B cell (primary cell): ENCODE measurements around the gene ARNT2. TPM values are rescaled to one million over a fixed set of nuclear protein-coding genes. Genes with fewer than 3 reads are reported as not detected.

Experiments used
- ATAC-seq: fragments of 200-7000 bp; cut with Tn5 transposase; one replicate; pipeline ENCODE4 v1.10.0; 2021; ENCODE audit warnings: low read depth, mild to moderate bottlenecking, moderate number of reproducible peaks, moderate library complexity
- CTCF ChIA-PET: fragments of 350-600 bp; sonication (Branson Sonifier 250); formaldehyde crosslinking; loops from one replicate; lab custom pipeline; 2021; ENCODE audit warnings: antibody characterized with exemption, inconsistent platforms; lab: Charles Lee
- POLR2A ChIA-PET: fragments of 350-600 bp; sonication (Branson Sonifier 250); formaldehyde crosslinking; loops from one replicate; lab custom pipeline; 2021; ENCODE audit warnings: antibody characterized with exemption; lab: Charles Lee
- DNase-seq: peaks from one replicate; pipeline ENCODE4 v3.0.0; 2013
- H2AFZ ChIP-seq: 2 replicates; pipeline ENCODE4 v1.6.1; 2012; ENCODE audit warnings: mild to moderate bottlenecking, low read depth, low read length; ENCODE audit not compliant: insufficient read depth, poor library complexity, severe bottlenecking
- H3K27ac ChIP-seq, 2 donors: 1 replicate in 1 of 2; 2 replicates in 1 of 2; pipeline ENCODE4 v1.5.1; 2012 to 2013; ENCODE audit warnings: low read length in 2 of 2, mild to moderate bottlenecking in 2 of 2, moderate library complexity in 1 of 2
- H3K27me3 ChIP-seq, 4 experiments: fragments of 200-600 bp in 1 of 4; sonication (generic) in 1 of 4; replicated peaks in 1 of 4; 1 replicate in 2 of 4; 2 replicates in 2 of 4; pipeline versions ENCODE4 v1.6.1 to v1.7.0; 2013 to 2016; ENCODE audit warnings: low read length in 3 of 4, mild to moderate bottlenecking in 2 of 4, mixed read lengths in 1 of 4, moderate library complexity in 1 of 4; ENCODE audit not compliant: insufficient read depth in 4 of 4, control insufficient read depth in 3 of 4; ENCODE audit errors: control extremely low read depth in 1 of 4
- H3K36me3 ChIP-seq, 2 experiments: replicated peaks in 1 of 2; 1 replicate in 1 of 2; 2 replicates in 1 of 2; pipeline versions ENCODE4 v1.6.1 to v1.7.1; 2013; ENCODE audit warnings: low read length in 1 of 2; ENCODE audit not compliant: insufficient read depth in 2 of 2, control insufficient read depth in 1 of 2; ENCODE audit errors: control extremely low read depth in 1 of 2, extremely low read depth in 1 of 2
- H3K4me1 ChIP-seq, 2 donors: fragments of 200-600 bp in 1 of 2; sonication (generic) in 1 of 2; 1 replicate in 1 of 2; 2 replicates in 1 of 2; pipeline versions ENCODE4 v1.5.1 to v1.6.1; 2013 to 2017; ENCODE audit warnings: low read length in 2 of 2; ENCODE audit not compliant: control insufficient read depth in 2 of 2, insufficient read depth in 2 of 2
- H3K4me2 ChIP-seq: replicated peaks from 2 replicates; pipeline ENCODE3; 2012; ENCODE audit warnings: mild to moderate bottlenecking, low read depth, low read length; ENCODE audit not compliant: poor library complexity, severe bottlenecking
- H3K4me3 ChIP-seq, 5 experiments: fragments of 200-600 bp in 1 of 5; sonication (generic) in 1 of 5; 1 replicate in 3 of 5; 2 replicates in 2 of 5; pipeline versions ENCODE4 v1.5.1 to v1.7.0; 2011 to 2016; ENCODE audit warnings: low read length in 4 of 5, mild to moderate bottlenecking in 4 of 5, low read depth in 2 of 5, control low read depth in 1 of 5, moderate library complexity in 1 of 5; ENCODE audit not compliant: insufficient read depth in 1 of 5; ENCODE audit errors: control extremely low read depth in 1 of 5, extremely low read depth in 1 of 5
- H3K79me2 ChIP-seq: fragments of 200-600 bp; sonication (generic); one replicate; pipeline ENCODE4 v1.6.0; 2016; ENCODE audit warnings: low read length; ENCODE audit not compliant: control insufficient read depth, insufficient read depth
- H3K9ac ChIP-seq: fragments of 200-600 bp; sonication (generic); 2 replicates; pipeline ENCODE4 v1.6.1; 2017; ENCODE audit warnings: mild to moderate bottlenecking, low read length, moderate library complexity
- H3K9me3 ChIP-seq, 3 donors: one replicate each; pipeline versions ENCODE4 v1.6.1 to v1.7.1; 2013; ENCODE audit warnings: low read length in 2 of 3; ENCODE audit not compliant: control insufficient read depth in 2 of 3, insufficient read depth in 1 of 3; ENCODE audit errors: control extremely low read depth in 1 of 3
- H4K20me1 ChIP-seq: 2 replicates; pipeline ENCODE4 v1.6.0; 2012; ENCODE audit warnings: mild to moderate bottlenecking, low read length; ENCODE audit not compliant: insufficient read depth, control insufficient read depth, poor library complexity, severe bottlenecking
- H3K27ac Mint-ChIP-seq: one replicate; pipeline ENCODE4 v1.8.0; 2021; ENCODE audit warnings: mixed read lengths
- H3K27me3 Mint-ChIP-seq: one replicate; pipeline ENCODE4 v1.8.0; 2021; ENCODE audit warnings: mixed read lengths
- H3K4me1 Mint-ChIP-seq: one replicate; pipeline ENCODE4 v1.8.0; 2021; ENCODE audit warnings: mixed read lengths
- H3K4me3 Mint-ChIP-seq: one replicate; pipeline ENCODE4 v1.8.0; 2021; ENCODE audit warnings: mixed read lengths
- H3K9me3 Mint-ChIP-seq: one replicate; pipeline ENCODE4 v1.8.0; 2022; ENCODE audit warnings: mixed read lengths; ENCODE audit not compliant: insufficient read depth
- EZH2 ChIP-seq: IDR thresholded peaks from 2 replicates; pipeline ENCODE4 v1.6.1; 2012; ENCODE audit warnings: borderline replicate concordance, low read depth, mild to moderate bottlenecking, moderate library complexity, low read length; ENCODE audit not compliant: insufficient read depth, poor library complexity, severe bottlenecking
- WGBS: methylation state at CpG from one replicate; pipeline ENCODE4 v1.1.5; 2013; ENCODE audit warnings: missing lambda C conversion rate; ENCODE audit not compliant: insufficient coverage; 5-methylcytosine and 5-hydroxymethylcytosine counted together
- intact Hi-C: fragments of 100-400 bp; cut with micrococcal nuclease; formaldehyde crosslinking; loops from one replicate; pipeline ENCODE4 v1.10.0; 2022
- polyA plus RNA-seq: library from polyadenylated mRNA; depleted of rRNA; stranded (reverse); fragments of >200 nt; gene quantifications from 2 replicates; pipeline ENCODE4 v1.2.3, GENCODE V29; 2012
- total RNA-seq, 2 donors: library from RNA; stranded (reverse); fragments of 120-200 nt in 1 of 2; gene quantifications; 1 replicate in 1 of 2; 2 replicates in 1 of 2; pipeline versions ENCODE4 v1.2.3 to v1.2.4, GENCODE V29; 2013 to 2022
- TF ChIP-seq, protein P1 (sequence below): fragments of 200-600 bp; IDR thresholded peaks from one replicate; pipeline ENCODE4 v1.8.0; 2022; ENCODE audit warnings: antibody characterized with exemption, mild to moderate bottlenecking

Gene ARNT2
- total and polyA plus RNA-seq, 2 donors (not counting 1 experiment from before 2014, with no cell fraction given) = not detected

DNA sequence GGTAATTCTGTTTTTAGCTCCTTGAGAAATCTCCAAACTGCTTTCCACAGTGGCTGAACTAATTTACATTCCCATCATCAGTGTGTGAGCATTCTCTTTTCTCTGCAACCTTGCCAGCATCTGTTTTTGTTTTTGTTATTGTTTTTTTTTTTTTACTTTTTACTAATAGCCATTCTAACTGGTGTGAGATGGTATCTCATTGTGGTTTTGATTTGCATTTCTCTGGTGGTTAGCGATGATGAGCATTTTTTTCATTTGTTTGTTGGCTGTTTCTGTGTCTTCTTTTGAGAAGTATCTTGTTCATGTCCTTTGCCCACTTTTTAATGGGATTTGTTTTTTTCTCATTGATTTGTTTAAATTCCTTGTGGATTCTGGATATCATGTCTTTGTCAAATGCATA, 161.2 kb downstream of the ARNT2 start:
- no peaks in the 10 kb centered on the region for H3K36me3 ChIP-seq
- POLR2A ChIA-PET = no interaction called here
- H3K27ac ChIP-seq = no peak overlapping the region
- H3K9me3 Mint-ChIP-seq = no peaks in the 10 kb centered on the region
- no peak for ATAC-seq
- DNase-seq = no peak
- no peaks in the 10 kb centered on the region for H3K4me1 Mint-ChIP-seq
- CTCF ChIA-PET = interaction anchor here (1.4 kb wide), 1 partner anchor 405 kb away, joined by 3 read pairs; no protein-coding TSS in a partner anchor
- H3K9ac ChIP-seq = no peak overlapping the region
- no peaks in the 10 kb centered on the region for H3K27me3 ChIP-seq
- peaks cover 0 to 2% (median 0%) of the 10 kb centered on the region in 3 donors for H3K9me3 ChIP-seq
- no peaks in the 10 kb centered on the region for H3K4me1 ChIP-seq
- no peak overlapping the region for H2AFZ ChIP-seq
- no peak overlapping the region for H3K27ac Mint-ChIP-seq
- no peak overlapping the region for H3K4me2 ChIP-seq
- H3K4me3 ChIP-seq = no peak overlapping the region
- no peaks in the 10 kb centered on the region for H3K79me2 ChIP-seq
- intact Hi-C loops = no loop called here
- H3K4me3 Mint-ChIP-seq = no peak overlapping the region
- WGBS = 80% methylated on average over 1 of the region's 1 CpG
- TF ChIP-seq, protein P1, sequence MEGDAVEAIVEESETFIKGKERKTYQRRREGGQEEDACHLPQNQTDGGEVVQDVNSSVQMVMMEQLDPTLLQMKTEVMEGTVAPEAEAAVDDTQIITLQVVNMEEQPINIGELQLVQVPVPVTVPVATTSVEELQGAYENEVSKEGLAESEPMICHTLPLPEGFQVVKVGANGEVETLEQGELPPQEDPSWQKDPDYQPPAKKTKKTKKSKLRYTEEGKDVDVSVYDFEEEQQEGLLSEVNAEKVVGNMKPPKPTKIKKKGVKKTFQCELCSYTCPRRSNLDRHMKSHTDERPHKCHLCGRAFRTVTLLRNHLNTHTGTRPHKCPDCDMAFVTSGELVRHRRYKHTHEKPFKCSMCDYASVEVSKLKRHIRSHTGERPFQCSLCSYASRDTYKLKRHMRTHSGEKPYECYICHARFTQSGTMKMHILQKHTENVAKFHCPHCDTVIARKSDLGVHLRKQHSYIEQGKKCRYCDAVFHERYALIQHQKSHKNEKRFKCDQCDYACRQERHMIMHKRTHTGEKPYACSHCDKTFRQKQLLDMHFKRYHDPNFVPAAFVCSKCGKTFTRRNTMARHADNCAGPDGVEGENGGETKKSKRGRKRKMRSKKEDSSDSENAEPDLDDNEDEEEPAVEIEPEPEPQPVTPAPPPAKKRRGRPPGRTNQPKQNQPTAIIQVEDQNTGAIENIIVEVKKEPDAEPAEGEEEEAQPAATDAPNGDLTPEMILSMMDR = no peak
- no peak for TF ChIP-seq EZH2
- H3K27me3 Mint-ChIP-seq = peaks cover 39% of the 10 kb centered on the region
- no peaks in the 10 kb centered on the region for H4K20me1 ChIP-seq

DNA sequence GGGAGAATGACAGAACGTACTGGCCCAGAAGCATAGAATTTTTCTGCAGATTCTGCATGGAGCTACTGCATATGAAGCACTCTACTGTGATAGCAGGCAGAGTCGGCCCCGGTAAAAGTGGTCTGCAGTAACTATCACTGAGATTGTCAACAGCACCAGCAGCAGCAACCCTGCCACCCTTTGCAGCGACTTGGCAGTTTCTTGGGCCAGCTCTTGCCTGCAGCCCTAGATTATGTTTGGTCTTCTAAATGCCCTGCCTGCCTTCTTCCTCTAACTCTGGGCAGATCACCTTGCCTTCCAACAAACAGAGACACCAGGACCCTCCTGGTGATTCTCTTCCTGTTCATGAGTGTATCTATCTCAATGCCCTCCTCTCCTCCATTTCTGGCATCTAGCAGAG, 161.8 kb downstream of the ARNT2 start:
- no peak overlapping the region for H3K27ac ChIP-seq
- TF ChIP-seq, protein P1 = no peak
- no peak for TF ChIP-seq EZH2
- H3K4me3 ChIP-seq = no peak overlapping the region
- no peak overlapping the region for H3K27ac Mint-ChIP-seq
- H3K4me3 Mint-ChIP-seq = no peak overlapping the region
- ATAC-seq (no peak), DNase-seq (no peak)
- H2AFZ ChIP-seq = no peak overlapping the region
- no peaks in the 10 kb centered on the region for H3K36me3 ChIP-seq
- H3K4me1 ChIP-seq = no peaks in the 10 kb centered on the region
- H3K27me3 Mint-ChIP-seq = peaks cover 39% of the 10 kb centered on the region
- no peaks in the 10 kb centered on the region for H3K27me3 ChIP-seq
- POLR2A ChIA-PET = no interaction called here
- H3K9me3 ChIP-seq = peaks cover 0 to 2% (median 0%) of the 10 kb centered on the region in 3 donors
- no peaks in the 10 kb centered on the region for H4K20me1 ChIP-seq
- H3K4me1 Mint-ChIP-seq = no peaks in the 10 kb centered on the region
- no peaks in the 10 kb centered on the region for H3K9me3 Mint-ChIP-seq
- H3K4me2 ChIP-seq = no peak overlapping the region
- intact Hi-C loops = no loop called here
- CTCF ChIA-PET = interaction anchor here (4.1 kb wide), 1 partner anchor 211 kb away, joined by 22 read pairs; no protein-coding TSS in a partner anchor
- H3K79me2 ChIP-seq = no peaks in the 10 kb centered on the region
- WGBS = 95% methylated on average over 4 of the region's 4 CpGs
- H3K9ac ChIP-seq = no peak overlapping the region
